GM12801 (cell line): ENCODE data around the gene C10orf62.

Experiments
- TF ChIP-seq, protein P1 (sequence below): IDR thresholded peaks from one replicate; pipeline ENCODE4 v1.5.1; 2011; ENCODE audit warnings: control low read depth; ENCODE audit not compliant: insufficient read length; ENCODE audit errors: extremely low read depth

C10orf62 gene

DNA sequence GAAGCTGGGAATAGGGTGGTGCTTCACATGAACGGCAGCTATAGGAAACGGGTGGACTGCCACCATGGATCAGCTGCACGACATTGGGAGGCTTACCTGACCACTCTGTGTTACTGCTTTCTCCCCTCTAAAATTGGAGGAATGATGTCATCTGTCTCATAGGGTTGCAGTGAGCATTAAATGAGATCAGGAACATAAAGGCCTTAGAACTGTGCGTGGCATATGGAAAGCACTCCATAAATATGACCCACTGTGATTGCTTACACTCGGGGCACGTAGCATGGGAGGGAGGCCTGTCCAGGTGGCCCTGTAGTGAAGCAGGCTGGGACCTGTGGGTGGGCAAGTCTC lies 9.7 kb downstream of the C10orf62 start:
- TF ChIP-seq, protein P1, sequence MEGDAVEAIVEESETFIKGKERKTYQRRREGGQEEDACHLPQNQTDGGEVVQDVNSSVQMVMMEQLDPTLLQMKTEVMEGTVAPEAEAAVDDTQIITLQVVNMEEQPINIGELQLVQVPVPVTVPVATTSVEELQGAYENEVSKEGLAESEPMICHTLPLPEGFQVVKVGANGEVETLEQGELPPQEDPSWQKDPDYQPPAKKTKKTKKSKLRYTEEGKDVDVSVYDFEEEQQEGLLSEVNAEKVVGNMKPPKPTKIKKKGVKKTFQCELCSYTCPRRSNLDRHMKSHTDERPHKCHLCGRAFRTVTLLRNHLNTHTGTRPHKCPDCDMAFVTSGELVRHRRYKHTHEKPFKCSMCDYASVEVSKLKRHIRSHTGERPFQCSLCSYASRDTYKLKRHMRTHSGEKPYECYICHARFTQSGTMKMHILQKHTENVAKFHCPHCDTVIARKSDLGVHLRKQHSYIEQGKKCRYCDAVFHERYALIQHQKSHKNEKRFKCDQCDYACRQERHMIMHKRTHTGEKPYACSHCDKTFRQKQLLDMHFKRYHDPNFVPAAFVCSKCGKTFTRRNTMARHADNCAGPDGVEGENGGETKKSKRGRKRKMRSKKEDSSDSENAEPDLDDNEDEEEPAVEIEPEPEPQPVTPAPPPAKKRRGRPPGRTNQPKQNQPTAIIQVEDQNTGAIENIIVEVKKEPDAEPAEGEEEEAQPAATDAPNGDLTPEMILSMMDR, result no peak

DNA sequence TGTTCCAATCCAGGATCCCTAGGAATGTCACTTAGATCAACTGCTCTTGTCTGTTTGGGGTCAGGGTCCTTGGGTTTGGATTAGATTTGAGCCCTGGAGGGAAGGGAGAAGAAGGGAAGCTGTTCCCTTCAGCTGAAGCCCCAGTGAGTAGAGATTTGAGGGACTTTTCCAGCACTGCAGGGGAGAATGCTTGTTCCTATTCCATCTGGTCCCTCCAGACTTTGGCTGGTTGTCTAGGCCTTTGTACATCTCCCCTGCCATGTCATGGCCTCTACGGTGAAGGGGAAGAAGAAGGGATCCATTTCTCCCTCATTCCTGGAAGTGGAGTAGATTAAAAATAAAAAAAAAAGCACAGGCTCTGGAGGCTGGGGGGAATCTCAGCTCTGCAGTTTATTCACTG lies 11.1 kb downstream of the C10orf62 start:
- TF ChIP-seq, protein P1, result no peak

DNA sequence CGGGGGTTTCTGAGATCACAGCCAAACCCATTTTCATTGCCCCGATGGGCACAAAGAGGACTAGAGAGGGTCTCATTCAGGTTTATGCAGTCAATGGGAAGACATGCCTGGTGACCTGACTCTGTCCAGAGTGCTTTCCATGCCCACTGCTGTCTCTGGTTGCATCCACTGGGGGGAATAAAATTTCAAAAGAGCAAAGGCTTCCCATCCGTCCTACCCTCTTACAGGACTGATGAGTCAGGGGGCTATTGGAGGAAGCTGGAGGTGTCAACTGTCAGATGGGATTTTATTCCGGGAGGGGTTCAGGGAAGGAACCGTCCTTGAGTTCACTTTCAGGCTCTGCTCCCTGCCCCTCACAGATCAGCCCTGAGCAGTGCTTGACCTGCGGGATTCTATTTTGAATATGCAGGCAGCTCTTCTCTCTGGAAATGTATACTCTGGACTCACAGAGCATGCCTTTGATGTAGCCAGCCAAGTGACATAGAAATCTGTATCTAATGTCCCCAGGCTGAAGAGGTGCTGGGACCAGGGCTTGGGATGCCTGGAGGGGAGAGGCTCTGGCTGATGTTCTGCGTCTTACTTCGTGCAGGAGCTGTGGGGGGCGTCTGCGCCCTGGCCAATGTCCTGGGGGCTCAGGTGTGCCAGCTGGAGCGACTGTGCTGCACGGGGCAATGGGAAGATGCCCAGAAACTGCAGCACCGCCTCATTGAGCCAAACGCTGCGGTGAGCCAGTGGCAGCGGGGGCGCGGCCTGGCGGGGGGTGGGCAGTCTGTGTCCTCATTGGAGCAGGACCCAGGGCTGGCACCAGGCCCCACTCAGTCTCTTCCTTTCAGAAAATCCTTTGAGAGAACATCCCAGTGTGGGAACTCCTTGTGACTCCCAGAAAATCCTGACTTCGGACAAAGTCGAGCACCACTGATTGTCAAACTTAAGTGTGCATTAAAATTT lies 12.0 kb downstream of the C10orf62 start:
- TF ChIP-seq, protein P1, result no peak

DNA sequence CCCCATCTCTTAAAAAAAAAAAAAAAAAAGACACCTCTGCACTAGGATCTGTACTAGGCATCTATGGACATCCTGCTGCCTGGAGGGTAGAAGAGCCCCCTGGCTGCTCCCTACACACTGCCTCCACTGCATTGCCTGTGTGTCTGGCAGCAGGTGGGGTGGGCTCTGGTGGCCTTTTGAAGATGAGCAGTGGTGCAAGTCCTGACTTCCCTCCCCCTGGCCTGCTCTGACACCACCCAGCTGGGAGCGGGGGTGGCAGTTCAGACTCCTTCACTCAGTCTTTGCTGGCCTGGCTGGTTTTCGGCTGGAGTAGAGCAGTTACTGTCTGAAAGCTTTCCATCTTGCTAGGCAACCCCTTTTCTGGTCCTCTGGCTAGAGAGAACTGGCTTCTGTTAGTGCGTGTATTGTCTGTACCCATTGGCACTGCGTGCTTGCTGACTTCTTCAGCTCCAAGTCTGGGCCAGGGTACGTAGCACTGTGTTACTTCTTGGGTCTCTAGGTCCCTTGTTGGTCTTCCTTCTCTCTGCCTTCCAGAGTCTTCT lies 17.6 kb downstream of the C10orf62 start:
- TF ChIP-seq, protein P1, result no peak

DNA sequence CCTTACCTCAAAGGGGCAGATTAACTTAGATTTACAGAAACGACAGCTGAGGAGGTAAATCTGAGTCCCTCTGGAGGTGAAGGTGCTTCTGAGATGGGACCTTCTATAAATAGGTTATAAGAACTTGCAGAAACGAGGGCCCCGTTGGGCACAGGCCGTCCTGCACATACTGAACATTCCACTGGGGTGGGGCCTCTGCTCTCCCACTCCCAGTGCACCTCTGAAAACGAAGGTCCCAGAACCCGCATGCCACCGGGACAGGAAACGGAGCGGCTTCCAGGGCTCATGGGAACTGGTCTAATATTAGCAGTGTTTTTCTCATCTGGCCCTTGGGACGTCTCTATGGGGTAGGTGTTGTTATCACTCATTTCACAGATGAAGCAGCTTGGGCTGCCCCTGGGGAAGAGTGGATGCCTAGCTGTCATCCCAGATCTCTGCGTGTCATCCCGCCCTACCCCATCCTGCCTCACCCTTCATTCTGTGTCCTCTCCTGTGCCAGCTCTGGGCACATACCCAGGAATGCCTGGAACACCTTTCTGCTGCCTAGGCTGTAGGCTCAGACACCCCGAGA lies 19.6 kb downstream of the C10orf62 start:
- TF ChIP-seq, protein P1, result no peak

DNA sequence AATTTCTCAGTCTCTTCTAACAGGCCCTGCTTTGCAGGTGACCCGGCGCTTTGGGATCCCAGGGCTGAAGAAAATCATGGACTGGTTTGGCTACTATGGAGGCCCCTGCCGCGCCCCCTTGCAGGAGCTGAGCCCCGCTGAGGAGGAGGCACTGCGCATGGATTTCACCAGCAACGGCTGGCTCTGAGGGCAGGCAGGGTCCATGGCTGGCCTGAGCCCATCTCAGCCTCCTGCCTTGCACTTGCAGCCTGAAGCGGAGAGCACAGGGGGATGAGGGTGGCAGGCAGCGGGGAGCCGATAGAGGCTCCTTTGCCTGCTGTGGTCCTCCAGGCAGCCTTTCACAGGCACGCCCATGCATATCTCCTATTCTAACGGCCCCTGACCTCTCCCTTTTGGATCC lies 22.0 kb downstream of the C10orf62 start:
- TF ChIP-seq, protein P1, result no peak

DNA sequence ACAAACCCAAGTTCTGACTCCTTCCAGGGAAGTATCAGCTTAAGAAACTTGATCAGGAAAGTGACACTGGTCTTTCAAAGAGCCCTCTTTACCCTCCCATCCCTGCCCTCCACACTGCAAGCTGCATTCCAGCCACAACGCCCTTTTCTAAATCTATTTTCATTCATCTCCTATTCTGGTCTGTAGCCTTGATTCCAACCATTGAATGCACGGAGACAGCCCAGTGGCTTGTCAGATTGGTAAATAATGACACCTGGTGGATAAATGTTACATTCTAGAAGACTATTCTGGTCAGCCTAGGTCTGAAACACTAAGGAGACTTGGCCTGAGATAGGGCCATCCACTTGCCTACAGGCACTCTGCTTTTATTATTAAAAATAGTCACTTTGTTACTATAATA lies 22.9 kb downstream of the C10orf62 start:
- TF ChIP-seq, protein P1, result no peak
